ENCODE data around the gene FRMPD1. TPM values are rescaled to one million over a fixed set of nuclear protein-coding genes. Genes with fewer than 3 reads are reported as not detected.
A peak's percentile ranks its signal among the peaks of the same experiment; 100 is the strongest.

Gene FRMPD1
- total and polyA plus RNA-seq, 2 of the 13 experiments (the other 11 are each of a cell fraction or from before 2014, with no cell fraction given) = not detected

DNA sequence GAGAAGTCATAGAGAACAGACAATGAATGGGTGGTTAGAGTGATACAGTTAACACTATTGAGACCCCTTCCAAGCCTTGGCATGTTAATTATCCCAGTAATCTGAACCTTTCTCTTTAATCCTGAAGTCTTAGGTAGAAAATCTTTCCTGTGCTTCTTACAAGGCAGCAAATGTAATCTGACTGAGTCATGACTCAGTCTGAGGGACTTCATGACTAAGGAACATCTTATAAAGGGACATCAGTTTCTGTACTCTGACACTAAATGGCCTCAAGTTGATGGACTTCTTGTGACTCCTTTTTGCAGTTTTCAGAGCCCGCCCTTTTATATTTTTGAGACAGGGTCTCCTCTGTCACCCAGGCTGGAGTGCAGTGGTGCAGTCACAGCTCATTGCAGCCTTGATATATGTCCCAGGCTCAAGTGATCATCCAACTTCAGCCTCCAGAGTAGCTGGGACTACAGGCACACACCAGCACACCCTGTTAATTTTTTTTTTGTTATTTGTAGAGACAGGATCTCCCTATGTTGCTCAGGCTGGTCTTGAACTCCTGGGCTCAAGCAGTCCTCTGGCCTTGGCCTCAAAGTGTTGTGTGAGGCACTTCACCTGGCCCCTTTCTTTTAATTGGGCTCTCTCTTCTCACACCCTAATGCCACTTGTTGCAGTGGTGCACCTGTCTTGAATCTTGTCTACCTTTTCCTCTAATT is 124.6 kb downstream of the FRMPD1 start:
- in situ Hi-C loops (cut with HindIII; ENCODE audit: extremely low pct_ligation_motif_present, low pct_unique_long_range_greater_than_20kb) (no loop called here), intact Hi-C loops (cut with micrococcal nuclease; ENCODE audit: unreplicated experiment) (no loop called here)
- H3K4me3 ChIP-seq (replicated peaks in 1 of 3; ENCODE audit: insufficient read depth in 1 of 3, low read depth in 2 of 3, low read length in 3 of 3) = no peak overlapping the region
- H3K9me3 ChIP-seq (ENCODE audit: low read length) = no peaks in the 10 kb centered on the region
- peaks cover 8 to 47% of the 10 kb centered on the region in 2 experiments for H3K36me3 ChIP-seq (replicated peaks in 1 of 2; ENCODE audit: control insufficient read depth in 1 of 2, insufficient read depth in 2 of 2, low read length in 2 of 2)
- ChIA-PET CTCF (ENCODE audit: low intra/inter-chr PET ratio, low total read pairs) (no interaction called here), POLR2A (interaction anchor here (1.7 kb wide), 1 partner anchor 10 kb away, joined by 6 read pairs; the partner anchor contains the start of gene EXOSC3)
- no peaks in the 10 kb centered on the region for H3K27me3 ChIP-seq (ENCODE audit: control insufficient read depth in 1 of 2, insufficient read depth in 2 of 2, low read length in 2 of 2)
- TF ChIP-seq POLR2AphosphoS5 (IDR thresholded peaks at IDR 0.05; ENCODE audit: low read depth, low read length) (peak; percentile 36; the same call in 1 of the 2 replicates), AGO2 (optimal IDR thresholded peaks at IDR 0.05; ENCODE audit: low read depth, low read length) (peak; percentile 33), POLR2A (IDR thresholded peaks at IDR 0.05; ENCODE audit: insufficient read depth in 1 of 2, low read depth in 2 of 2, low read length in 2 of 2) (peak; percentile 3 to 11; a peak in 2 of 4 replicates)
- TF ChIP-seq, protein P1, sequence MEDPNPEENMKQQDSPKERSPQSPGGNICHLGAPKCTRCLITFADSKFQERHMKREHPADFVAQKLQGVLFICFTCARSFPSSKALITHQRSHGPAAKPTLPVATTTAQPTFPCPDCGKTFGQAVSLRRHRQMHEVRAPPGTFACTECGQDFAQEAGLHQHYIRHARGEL (CRISPR knock-in tag; IDR thresholded peaks at IDR 0.05) = no peak
- no peak for DNase-seq (ENCODE audit: low spot score)
- H3K27ac ChIP-seq (ENCODE audit: extremely low read length, insufficient read depth, low read length) = no peak overlapping the region
- ATAC-seq = no peak
- WGBS (ENCODE audit: low lambda C conversion rate) = 88% methylated on average over 1 of the region's 1 CpG
- FAIRE-seq = no peak
- no peaks in the 10 kb centered on the region for H3K79me2 ChIP-seq (ENCODE audit: insufficient read depth, low read length)
- no peak overlapping the region for H3K9ac ChIP-seq (ENCODE audit: insufficient read depth, low read depth, low read length)
- no peaks in the 10 kb centered on the region for H3K4me1 ChIP-seq (ENCODE audit: insufficient read depth, low read length)
- H4K20me1 ChIP-seq (ENCODE audit: insufficient read depth, low read length) = no peaks in the 10 kb centered on the region
- H2AFZ ChIP-seq (ENCODE audit: low read length) = no peak overlapping the region
- BruUV-seq (replicated peaks) = no TSS peak
- no peak overlapping the region for H3K4me2 ChIP-seq (ENCODE audit: low read depth, low read length)

DNA sequence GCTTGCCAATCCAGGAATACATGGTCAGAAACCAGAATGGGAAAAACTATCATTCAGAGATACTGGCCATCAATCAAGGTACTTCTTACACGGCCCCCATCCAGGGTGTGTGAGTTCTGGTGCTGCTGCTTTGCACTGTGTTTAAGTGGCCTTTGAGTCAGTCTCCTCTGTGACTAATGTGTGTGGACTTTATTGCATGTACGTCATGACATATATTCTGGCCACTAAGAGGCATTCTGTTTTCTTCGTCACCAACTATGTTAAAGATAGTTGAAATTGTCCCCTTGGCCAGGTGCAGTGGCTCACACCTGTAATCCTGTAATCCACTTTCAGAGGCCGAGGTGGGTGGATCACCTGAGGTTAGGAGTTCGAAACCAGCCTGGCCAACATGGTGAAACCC is 125.6 kb downstream of the FRMPD1 start:
- Histone ChIP-seq H3K9me3 (ENCODE audit: low read length) (no peaks in the 10 kb centered on the region), H4K20me1 (ENCODE audit: insufficient read depth, low read length) (no peaks in the 10 kb centered on the region), H3K4me3 (replicated peaks in 1 of 3; ENCODE audit: insufficient read depth in 1 of 3, low read depth in 2 of 3, low read length in 3 of 3) (no peak overlapping the region), H3K4me2 (ENCODE audit: low read depth, low read length) (no peak overlapping the region), H3K27me3 (ENCODE audit: control insufficient read depth in 1 of 2, insufficient read depth in 2 of 2, low read length in 2 of 2) (no peaks in the 10 kb centered on the region), H3K4me1 (ENCODE audit: insufficient read depth, low read length) (no peaks in the 10 kb centered on the region), H2AFZ (ENCODE audit: low read length) (no peak overlapping the region), H3K79me2 (ENCODE audit: insufficient read depth, low read length) (no peaks in the 10 kb centered on the region), H3K36me3 (replicated peaks in 1 of 2; ENCODE audit: control insufficient read depth in 1 of 2, insufficient read depth in 2 of 2, low read length in 2 of 2) (peaks cover 7 to 51% of the 10 kb centered on the region in 2 experiments), H3K9ac (ENCODE audit: insufficient read depth, low read depth, low read length) (no peak overlapping the region), H3K27ac (ENCODE audit: extremely low read length, insufficient read depth, low read length) (no peak overlapping the region)
- whole genome bisulfite sequencing (ENCODE audit: low lambda C conversion rate) = 95% methylated on average over 5 of the region's 5 CpGs
- POLR2A ChIA-PET = interaction anchor here (1.0 kb wide), 1 partner anchor 9 kb away, joined by 3 read pairs; the partner anchor contains the start of gene EXOSC3
- no peak for ATAC-seq
- no peak for FAIRE-seq
- intact Hi-C loops (cut with micrococcal nuclease; ENCODE audit: unreplicated experiment) = no loop called here
- no peak for DNase-seq (ENCODE audit: low spot score)
- CTCF ChIA-PET (ENCODE audit: low intra/inter-chr PET ratio, low total read pairs) = no interaction called here
- in situ Hi-C loops (cut with HindIII; ENCODE audit: extremely low pct_ligation_motif_present, low pct_unique_long_range_greater_than_20kb) = no loop called here
- BruUV-seq (replicated peaks) = no TSS peak
- TF ChIP-seq ZNF468 (CRISPR knock-in tag; IDR thresholded peaks at IDR 0.05) (no peak), RFX5 (IDR thresholded peaks at IDR 0.05; ENCODE audit: low read depth, low read length) (no peak), ZNF530 (CRISPR knock-in tag; IDR thresholded peaks at IDR 0.05; ENCODE audit: low read depth) (no peak), SPEN (CRISPR knock-in tag; IDR thresholded peaks at IDR 0.05; ENCODE audit: low read depth) (no peak), ZNF850 (CRISPR knock-in tag; conservative IDR thresholded peaks at IDR 0.05) (no peak), NFKB2 (CRISPR knock-in tag; IDR thresholded peaks at IDR 0.05; ENCODE audit: borderline replicate concordance) (no peak), ARNT (IDR thresholded peaks at IDR 0.05) (no peak), POLR2AphosphoS5 (IDR thresholded peaks at IDR 0.05; ENCODE audit: low read depth, low read length) (no peak), MAZ (IDR thresholded peaks at IDR 0.05; ENCODE audit: borderline replicate concordance, low read depth, low read length) (no peak), MAZ (CRISPR knock-in tag; IDR thresholded peaks at IDR 0.05; ENCODE audit: low read depth) (no peak), ZNF75D (CRISPR knock-in tag; IDR thresholded peaks at IDR 0.05; ENCODE audit: borderline replicate concordance) (no peak)
- TF ChIP-seq, protein P2, sequence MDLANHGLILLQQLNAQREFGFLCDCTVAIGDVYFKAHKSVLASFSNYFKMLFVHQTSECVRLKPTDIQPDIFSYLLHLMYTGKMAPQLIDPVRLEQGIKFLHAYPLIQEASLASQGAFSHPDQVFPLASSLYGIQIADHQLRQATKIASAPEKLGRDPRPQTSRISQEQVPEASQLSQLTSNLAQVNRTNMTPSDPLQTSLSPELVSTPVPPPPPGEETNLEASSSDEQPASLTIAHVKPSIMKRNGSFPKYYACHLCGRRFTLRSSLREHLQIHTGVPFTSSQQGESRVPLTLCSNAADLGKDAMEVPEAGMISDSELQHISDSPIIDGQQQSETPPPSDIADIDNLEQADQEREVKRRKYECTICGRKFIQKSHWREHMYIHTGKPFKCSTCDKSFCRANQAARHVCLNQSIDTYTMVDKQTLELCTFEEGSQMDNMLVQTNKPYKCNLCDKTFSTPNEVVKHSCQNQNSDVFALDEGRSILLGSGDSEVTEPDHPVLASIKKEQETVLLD (CRISPR knock-in tag; IDR thresholded peaks at IDR 0.05; ENCODE audit: low read depth) = no peak

Data from HepG2 (cell line).